Activated naive CD4-positive, alpha-beta T cell treated with Interleukin-2 at 50 U/mL for 16 hours (primary cell): ENCODE results near the gene OR52K2.
"Not testable (repeated sequence)": the region's sequence is repeated elsewhere in the genome, so short reads cannot be mapped to it uniquely, and the experiment has no call there.

Source experiments
- DNase-seq: peaks from one replicate; pipeline ENCODE4 v3.0.0-alpha.2; 2020

Gene OR52K2

DNA sequence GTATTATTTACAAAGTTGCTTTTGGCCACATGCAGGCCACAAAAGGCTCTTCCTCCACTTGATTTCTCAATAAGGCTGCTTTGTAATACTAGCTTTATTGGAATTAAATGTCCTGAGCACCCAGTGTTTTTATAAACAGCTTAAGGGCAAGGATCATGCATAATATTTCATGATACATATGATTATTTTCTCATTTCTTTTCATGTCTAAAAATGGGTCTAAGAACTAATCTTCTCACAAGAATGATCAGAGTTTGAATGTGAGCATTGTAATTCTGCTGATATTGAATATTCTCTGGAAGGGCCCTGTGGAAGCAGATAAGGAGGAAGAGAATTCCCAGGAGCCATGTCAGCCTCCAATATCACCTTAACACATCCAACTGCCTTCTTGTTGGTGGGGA lies at the start of gene OR52K2:
OR52K2 (plus strand) TSS at position 301 of the 400 bp plus-strand sequence; CDS start at position 346, 45 bp downstream.
- no peak for DNase-seq

DNA sequence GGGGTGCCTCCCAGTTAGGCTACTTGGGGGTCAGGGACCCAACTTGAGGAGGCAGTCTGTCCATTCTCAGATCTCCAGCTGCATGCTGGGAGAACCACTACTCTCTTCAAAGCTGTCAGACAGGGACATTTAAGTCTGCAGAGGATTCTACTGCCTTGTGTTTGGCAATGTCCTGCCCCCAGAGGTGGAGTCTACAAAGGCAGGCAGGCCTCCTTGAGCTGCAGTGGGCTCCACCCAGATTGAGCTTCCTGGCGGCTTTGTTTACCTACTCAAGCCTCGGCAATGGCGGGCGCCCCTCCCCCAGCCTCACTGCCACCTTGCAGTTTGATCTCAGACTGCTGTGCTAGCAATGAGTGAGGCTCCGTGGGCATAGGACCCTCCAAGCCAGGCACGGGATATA lies 42.9 kb upstream of the OR52K2 start:
- not testable (repeated sequence) for DNase-seq

DNA sequence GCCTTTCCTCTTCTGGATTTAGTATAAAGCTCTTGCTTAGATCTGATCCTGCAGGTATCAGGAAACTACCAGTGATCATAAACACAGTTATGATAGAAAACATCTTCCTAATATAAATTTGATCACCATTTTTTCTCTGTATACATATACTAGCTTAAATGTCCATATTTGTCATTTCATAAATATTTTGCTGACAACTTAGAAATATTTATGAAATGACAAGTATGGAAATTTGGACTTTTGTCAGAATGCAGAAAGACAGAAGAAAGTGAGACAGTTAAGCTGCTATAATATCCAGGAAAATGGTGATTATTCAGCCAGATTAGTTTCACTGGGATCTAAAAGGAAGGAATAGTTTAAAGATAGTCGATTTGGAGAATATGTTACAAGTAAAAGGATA lies 32.8 kb upstream of the OR52K2 start:
- DNase-seq: no peak

DNA sequence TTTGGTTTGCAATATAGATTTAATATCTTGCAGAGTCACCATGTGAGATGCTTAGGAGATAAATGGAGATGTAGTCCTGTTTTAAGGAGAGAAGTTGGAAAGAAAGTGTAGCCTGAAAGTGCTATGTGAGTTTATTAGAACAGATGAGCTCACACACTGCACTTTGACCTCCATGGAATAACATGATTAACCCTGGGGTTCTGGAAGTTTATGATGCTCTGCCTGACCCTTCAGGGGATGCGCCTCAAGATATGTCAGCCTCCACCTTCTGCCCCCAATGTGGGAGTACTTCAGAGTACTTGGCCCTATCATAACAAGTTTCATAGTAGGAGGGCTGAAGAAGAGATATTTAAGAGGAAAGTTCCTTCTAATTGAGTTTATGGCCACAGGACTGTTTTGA lies 32.3 kb upstream of the OR52K2 start:
- no peak for DNase-seq

DNA sequence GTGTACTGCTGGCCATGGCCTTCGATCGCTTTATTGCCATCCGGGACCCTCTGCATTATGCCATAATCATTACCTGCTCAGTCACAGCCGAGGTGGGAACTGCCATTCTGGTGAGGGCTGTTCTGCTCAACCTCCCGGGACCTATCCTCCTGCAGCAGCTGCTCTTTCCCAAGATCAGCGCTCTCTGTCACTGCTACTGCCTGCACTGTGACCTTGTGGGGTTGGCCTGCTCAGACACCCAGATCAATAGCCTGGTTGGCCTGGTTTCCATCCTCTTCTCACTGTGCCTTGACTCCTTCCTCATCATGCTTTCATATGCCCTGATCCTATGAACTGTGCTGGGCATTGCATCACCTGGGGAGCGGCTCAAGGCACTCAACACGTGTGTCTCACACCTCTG lies 30.7 kb upstream of the OR52K2 start:
- DNase-seq: no peak

DNA sequence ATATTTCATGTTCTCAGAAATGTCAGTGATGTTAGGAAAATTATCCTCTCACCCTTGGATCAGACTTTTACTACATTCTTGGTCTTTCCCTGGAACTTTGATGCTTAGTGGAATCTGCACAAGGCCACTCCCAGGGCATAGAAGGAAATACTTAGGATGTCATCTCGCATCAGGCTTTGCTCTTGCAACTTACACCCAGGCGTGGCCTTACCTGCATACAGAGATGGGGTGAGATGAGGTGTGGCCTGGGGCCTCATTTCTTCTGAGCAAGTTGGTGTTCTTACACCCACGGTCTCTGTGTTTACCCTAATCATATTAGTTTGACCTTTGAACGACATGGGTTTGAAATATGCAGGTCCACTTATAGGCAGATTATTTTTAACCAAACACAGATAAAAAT lies 19.0 kb upstream of the OR52K2 start:
- no peak for DNase-seq

DNA sequence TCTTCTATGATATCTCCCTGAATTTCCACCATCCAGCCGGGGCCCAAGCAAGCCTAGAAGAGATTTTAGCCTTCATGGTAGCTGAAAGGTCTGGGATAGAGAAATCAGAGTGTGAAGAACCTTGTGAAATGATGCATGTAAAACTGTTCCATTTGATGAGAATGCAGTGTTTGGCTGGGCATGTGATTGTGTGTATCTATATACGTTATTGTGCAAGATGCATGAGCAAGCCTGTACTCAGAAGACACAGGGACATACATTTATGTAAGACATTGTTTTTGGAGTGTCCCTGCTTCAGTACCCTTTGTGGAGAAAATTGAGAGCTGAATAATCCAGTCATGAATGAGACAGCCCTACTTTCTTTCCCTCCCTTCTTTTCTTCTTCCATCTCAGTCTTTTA lies 15.2 kb upstream of the OR52K2 start:
- no peak for DNase-seq

DNA sequence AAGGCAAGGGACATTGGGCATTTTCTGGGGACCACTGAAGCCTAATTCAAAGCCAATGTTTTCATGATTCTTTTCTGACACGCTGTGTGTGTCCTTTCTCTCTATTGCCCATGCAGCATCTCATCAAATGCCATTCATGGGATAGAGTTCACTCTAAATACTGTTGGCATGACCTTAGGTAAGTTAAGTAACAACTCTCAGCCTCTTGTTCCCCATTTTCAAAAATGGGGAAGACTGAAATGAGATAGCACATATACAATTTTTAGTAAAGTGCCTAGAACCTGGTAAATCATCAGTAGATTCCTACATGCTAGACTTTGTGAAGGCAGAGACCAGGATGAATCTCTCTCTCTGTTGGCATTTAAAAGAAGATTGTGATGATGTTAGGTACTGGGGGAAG lies 12.7 kb upstream of the OR52K2 start:
- DNase-seq: no peak

DNA sequence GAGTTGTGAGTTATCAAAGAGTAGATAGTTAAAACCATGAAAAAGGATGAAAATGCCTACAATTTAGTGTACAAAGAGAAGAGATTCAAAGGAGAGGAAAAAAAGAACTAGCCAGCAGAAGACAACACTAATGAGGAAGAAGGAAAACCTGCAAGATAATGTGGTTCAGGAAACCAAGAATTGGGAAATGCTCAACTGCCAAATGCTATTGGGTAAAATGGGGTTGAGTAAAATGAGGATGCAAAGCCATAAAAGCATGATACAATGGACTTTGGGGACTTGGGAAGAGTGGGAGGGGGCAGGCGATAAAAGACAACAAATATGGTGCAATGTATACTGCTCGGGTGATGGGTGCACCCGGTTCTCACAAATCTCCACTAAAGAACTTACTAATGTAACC lies 7.6 kb upstream of the OR52K2 start:
- no peak for DNase-seq

DNA sequence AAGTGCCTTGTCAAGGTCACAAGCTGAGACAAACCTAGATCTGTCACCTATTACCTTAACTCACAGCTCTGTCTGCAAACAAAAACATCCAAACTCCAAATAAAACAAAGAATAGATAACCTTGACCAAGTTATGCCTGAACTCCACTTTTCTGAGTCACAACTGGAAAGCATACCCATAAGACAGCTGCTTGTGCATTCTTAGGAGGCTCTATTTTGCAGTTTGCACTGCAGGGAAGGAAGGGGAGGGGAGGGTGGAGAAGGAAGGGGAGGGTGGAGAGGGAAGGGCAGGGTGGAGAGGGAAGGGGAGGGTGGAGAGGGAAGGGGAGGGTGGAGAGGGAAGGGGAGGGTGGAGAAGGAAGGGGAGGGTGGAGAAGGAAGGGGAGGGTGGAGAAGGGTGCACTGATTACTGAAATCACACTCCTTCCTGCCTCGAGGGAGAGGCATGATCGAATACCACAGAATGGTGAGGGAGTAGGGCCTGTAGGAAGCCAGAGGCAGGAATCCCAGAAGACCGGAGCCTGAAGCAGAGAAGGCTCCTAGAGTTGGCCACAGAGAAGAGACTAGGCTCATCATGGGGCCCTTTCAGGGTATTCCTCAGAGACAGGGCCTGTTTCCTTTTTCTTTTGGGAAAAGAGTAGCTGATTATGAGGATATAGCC lies 5.7 kb upstream of the OR52K2 start:
- DNase-seq: no peak

DNA sequence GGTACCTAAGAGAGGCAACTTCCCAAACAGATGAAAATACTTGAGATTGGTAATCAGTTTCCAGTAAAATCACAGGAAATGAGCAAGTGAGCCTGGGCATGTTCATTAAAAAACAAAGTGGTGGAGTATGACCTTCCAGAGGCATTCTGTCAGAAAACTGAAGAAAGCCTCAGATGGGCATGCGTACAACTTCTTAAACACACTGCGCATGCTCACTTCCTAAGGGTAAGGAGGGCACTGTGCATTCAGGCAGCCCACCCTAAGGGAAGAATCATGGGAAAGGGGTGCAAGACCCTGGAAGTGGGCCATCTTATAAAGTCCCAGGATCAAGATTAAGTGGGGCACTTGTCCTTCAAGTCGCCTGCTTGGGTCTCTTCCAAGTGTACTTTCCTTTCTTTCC lies 4.0 kb downstream of the OR52K2 start:
- no peak for DNase-seq

DNA sequence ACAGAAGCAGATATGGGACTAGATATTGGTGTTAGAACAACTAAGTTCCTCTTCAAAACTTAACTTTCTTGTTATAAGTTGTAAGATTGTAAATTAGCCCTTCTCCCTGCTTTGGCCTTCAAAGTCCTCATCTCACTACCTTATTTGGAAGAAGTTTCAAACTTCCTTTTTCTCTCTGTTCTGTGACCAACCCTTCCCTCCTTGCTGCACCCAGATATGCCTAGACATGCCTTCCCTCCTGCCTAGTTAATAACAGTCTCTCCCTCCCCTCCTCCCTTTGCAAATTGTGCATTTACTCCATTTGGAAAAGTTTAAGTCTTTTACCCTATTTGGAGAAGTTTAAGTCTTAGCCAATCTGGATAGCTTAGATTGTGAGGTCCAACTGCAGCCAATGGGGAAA lies 4.9 kb downstream of the OR52K2 start:
- DNase-seq: no peak

DNA sequence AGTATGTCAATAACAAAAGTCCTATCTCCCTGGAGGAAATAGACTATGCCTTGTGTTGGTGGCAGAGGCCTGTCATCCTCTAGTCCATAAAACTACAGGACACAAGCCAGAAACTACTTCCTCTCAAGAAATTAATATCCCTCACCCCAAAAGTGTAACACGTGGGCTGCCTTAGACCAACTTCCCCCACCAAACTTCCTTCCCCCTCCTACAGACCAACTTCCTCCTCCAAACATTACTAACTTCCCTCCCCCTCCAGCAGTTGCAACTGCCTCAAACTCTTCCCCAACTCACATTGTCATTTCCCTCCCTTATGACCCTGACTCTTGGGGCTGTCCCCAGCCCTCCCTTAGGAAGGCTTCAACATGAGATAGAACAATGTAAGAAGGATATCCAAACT lies 6.3 kb downstream of the OR52K2 start:
- DNase-seq: no peak

DNA sequence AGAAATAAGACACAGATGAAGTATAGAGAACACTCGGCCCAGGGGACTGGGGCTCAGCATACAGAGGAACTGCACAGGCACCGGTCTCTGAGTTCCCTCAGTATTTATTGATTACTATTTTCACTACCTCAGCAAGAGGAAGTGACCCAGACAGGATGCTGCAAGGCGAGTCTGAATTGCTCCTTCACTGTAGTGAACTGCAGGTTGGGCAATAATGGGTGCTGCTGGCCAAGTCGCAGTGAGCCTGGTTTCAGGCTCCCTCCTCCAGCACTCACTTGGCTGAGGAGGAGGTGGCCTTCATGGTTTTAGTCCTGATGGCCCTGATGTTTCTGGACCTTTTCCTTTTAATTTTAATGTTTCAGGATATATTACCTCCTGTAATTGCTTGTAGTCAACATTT lies 10.4 kb downstream of the OR52K2 start:
- no peak for DNase-seq

DNA sequence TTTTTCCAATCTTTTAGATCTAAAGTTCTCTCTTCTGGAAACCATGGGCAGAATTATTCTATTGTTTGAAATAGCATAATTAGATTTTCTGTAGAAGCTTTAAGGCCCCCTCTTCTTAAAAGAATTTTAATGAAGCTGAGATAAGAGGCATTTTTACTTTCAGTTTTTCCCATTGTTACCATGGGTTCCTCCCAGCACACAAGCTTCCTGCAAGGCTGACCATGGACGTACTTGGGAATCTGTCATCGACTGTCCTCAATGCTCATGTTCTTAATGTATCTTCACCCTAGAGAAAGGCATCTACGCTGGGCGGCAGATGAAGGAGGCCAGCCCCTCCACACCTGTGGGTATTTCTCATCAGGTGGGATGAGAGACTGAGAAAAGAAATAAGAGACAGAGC lies 11.1 kb downstream of the OR52K2 start:
- no peak for DNase-seq

DNA sequence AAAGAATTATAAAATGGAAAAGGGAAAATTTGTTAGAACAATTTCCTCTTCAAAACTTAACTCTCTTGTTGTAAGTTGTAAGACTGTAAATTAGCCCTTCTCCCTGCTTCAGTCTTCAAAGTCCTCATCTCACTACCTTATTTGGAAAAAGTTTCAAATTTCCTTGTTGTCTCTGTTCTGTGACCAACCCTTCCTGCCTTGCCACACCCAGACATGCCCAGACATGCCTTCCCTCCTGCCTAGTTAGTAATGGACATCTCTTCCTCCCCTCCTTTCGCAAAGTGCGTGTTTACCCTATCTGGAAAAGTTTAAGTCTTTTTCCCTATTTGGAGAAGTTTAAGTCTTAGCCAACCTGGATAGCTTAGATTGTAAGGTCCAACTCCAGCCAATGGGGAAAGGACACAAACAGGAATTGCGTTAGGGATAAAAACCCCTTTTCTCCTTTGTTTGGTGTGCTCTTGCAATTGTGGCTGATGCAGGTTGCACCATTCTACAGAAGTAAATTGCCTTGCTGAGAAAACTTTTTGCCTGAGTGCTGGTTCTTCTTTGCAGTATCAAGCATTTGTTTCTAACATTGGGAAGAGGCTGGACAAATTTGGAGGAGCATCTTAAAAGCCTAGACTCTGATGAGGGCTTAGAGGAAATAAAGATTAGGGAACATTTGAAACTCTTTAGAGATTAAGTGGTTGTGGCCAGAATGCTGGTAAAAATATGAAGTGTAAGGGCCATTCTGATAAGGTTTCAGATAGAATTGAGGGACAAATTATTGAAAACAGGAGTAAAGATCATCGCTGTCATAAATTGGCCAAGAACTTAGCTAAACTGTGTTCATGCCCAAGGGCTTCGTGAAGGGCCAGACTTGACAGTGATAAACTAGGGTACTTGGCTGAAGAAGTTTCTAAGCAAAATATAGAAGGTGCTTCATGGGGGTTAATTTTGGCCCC lies 15.4 kb downstream of the OR52K2 start:
- no peak for DNase-seq

DNA sequence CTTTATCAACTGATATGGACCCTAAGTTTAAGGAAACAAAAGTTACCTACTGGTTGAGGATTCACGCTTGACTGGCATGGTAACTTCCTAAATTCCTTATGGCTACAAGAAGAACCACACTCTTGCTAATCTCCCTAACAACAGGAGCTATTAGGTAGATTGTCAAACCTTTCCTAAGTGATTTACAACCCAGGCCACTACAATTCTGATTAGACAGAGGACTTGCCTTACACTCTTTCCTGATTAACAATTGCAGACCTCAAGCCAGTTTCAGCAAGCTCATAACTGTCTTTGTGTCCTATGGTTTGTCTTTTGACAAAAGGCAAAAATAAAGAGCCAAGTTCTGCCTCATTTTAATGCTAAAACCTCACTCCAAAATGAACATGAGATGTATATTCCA lies 16.3 kb downstream of the OR52K2 start:
- no peak for DNase-seq

DNA sequence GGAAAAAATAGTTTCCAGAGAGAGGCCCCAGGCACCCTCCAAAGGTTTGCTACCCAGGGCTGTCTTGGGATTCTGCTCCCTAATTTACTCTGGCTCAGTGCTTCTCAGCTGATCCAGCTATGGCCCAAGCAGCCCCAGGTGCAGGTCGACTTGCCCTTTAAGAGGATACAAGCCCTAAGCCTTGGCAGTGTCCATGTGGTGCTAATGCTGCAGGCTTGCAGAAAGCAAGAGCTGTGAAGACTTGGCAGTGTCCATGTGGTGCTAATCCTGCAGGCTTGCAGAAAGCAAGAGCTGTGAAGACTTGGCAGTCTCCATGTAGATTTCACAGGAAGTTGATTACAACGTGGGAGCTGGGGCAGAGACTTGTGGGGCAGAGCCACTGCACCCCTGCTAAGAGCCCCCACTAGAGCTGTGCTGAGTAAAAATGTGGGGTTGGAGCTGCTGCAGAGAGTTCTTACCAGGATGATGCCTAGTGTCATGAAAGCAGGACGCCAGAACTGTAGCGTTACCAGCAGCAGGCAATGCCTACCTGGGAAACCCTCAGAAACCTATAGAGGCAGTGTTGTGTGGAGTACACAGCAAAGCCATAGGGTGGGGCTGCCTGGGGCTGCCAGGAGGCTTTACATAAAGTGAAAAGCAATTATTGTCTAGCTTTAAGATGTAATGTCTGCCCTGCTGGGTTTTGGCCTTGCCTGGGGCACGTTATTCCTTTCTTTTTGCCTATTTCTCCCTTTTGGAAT lies 17.2 kb downstream of the OR52K2 start:
- DNase-seq: no peak

DNA sequence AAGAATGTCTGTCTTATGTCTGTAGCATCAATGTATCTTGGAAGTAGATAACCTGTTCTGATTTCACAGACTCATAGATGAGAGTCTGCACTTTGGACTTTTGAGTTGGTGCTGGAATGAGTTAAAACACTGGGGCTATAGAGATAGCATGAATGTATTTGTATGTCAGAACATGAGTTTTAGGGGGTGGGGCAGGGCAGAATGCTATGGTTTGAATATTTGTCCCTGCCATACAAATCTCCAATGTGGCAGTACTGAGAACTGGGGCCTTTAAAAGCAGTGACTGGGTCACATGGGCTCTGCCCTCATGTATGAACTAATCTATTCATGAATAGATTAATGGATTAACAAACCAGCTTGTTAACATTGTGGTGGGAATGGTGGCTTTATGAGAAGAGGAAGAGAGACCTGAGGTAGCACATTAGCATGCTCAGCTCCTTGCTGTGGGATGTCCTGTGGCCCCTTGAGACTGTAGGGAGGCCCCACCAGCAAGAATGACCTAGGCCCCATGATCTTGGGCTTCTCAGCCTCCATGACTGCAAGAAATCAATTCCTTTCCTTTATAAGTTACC lies 17.9 kb downstream of the OR52K2 start:
- no peak for DNase-seq

DNA sequence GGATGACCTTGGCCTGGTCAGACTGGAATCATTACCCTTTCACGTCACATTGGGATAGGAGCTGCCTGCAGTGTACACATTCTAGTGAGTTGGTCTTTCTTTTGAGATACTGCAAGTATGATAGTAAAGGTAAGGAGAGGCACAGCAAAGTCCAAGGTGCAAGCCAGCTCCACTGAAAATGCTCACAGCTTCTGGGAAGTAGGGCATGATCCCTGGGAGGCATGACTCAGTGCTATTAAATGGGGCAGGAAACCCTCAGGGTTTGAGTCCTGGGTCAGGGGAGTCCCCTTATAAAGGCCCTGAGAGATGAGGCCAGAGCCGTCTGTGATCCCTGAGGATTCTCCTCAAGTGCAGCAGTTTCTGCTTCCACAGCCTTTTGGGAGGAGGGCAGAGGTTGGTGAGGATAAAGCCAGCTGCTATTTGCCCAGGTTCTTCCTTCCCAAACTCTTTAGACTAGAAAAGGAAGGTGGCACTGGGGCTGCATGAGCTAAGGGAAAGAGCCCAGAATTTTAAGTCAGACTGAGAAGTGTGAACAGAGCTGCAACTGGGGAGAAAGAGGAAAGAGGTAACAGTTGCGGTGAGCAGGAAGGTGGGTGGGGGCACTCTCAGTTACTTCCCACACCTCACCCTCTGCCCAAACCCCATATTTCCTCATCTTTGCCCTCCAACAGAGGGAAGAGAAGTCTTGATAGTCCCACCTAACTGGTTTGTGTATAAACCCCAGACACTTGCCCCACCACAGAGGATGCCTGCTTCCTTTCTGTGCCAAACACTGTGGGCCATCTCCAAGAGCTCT lies 18.9 kb downstream of the OR52K2 start:
- DNase-seq: no peak

DNA sequence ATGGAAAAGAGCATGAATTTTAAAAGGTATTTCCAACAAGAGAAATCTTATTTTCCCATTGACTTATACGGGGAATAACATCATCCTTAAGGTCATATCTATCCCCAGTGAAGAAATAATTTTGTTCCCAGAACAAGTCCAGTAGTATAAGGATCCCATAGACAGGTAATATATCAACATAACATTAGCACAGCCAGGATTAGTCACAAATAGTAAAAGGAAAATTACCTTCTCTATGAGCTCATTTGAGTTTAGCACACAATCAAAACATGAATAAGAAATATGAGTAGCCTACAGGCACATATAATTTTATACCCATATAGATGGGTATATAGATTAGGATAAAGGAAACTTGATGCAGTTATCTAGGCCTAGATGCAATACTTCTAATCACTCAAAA lies 30.5 kb downstream of the OR52K2 start:
- no peak for DNase-seq

DNA sequence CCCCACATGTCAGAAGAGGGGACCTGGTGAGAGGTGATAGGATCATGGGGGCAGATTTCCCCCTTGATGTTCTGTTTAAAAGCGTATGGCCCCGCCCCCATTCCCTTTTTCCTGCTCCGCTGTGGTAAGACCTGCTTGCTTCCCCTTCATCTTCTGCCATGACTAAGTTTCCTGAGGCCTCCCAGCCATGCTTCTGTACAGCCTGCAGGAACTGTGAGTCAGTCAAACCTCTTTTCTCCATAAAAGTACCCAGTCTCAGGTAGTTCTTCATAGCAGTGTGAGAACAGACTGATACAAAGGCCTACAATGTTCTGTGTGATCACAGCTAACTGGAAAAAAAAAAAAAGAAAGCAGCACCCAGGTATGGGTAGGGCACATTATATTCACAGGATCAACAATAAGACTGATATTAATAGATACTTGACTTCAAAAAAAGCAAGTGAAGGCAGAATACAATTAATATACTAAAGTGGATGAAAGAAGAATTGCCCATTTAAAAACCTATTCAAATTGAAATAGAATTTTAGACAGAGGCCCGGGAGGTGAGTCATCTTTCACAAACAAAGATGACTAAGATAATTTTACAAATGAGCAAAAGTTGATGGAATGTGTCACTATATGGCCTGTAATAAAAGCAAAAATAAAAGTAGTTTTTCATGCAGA lies 31.6 kb downstream of the OR52K2 start:
- DNase-seq: no peak
